ENCODE data around the gene BACH2. TPM values are rescaled to one million over a fixed set of nuclear protein-coding genes. Genes with fewer than 3 reads are reported as not detected.

BACH2 gene
- total and polyA plus RNA-seq, 2 of the 8 experiments (the other 6 are each of a cell fraction or from before 2014, with no cell fraction given) = 1.9 to 5.9 TPM

DNA sequence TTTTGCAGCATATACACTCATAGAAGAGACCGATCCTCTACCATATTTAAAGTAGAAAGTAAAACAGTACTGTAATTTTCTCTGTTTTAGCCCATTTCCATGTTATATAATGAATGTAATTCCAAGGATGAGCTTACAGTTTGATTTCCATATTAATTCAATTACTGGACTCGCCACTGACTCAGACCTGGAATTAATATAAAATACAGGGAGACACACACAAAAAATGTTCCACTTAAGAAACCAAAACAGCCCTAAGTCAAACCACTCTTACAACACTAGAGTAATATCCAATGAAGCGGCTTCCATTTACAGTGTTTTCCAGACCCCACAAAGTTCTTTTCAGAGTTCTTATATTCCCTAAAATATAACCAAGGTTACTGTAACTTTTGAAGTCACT is 110.6 kb downstream of the BACH2 start:
- ChIA-PET CTCF (ENCODE audit: partially characterized antibody) (interaction anchor here (1.1 to 1.7 kb wide), 4 partner anchors 8 to 293 kb away, joined by 3 to 6 read pairs (median 5); no protein-coding TSS in a partner anchor), POLR2A (ENCODE audit: partially characterized antibody) (no interaction called here)
- H3K23ac ChIP-seq (ENCODE audit: insufficient read length) = no peak overlapping the region
- no peak overlapping the region for H2AFZ ChIP-seq (ENCODE audit: low read length)
- H3K9ac ChIP-seq (replicated peaks in 1 of 4; ENCODE audit: extremely low read depth in 1 of 4, low read depth in 3 of 4, low read length in 3 of 4) = no peak overlapping the region
- no peak overlapping the region for H3K27ac ChIP-seq (ENCODE audit: low read depth, low read length)
- FAIRE-seq = no peak
- H4K5ac ChIP-seq (ENCODE audit: insufficient read length, low read depth, low read length) = no peak overlapping the region
- no peak overlapping the region for H2BK20ac ChIP-seq (ENCODE audit: low read length)
- H3K4me3 ChIP-seq (ENCODE audit: extremely low read depth in 1 of 4, insufficient read depth in 2 of 4, low read depth in 3 of 4, low read length in 4 of 4) = no peak overlapping the region
- no peak overlapping the region for H3K4ac ChIP-seq (replicated peaks; ENCODE audit: insufficient read length, low read depth, low read length)
- no peak overlapping the region for H3K18ac ChIP-seq (ENCODE audit: extremely low read depth, low read length)
- no peak overlapping the region for H2BK5ac ChIP-seq (ENCODE audit: low read depth, low read length)
- no peaks in the 10 kb centered on the region for H3K79me2 ChIP-seq (ENCODE audit: control insufficient read depth in 1 of 2, insufficient read depth in 2 of 2, low read length in 2 of 2)
- H4K8ac ChIP-seq (ENCODE audit: extremely low read depth, insufficient read depth, low read length) = no peak overlapping the region
- H4K91ac ChIP-seq (replicated peaks; ENCODE audit: insufficient read length, low read length) = no peak overlapping the region
- no peaks in the 10 kb centered on the region for H3K79me1 ChIP-seq (ENCODE audit: low read depth, low read length)
- H3K23me2 ChIP-seq (ENCODE audit: low read depth, low read length) = no peaks in the 10 kb centered on the region
- H3K27me3 ChIP-seq (replicated peaks in 1 of 4; ENCODE audit: control insufficient read depth in 3 of 4, extremely low read depth in 1 of 4, insufficient read depth in 3 of 4, low read length in 3 of 4) = no peaks in the 10 kb centered on the region; a peak in 1 of 7 replicates
- no peak overlapping the region for H2AK5ac ChIP-seq (ENCODE audit: low read depth, low read length)
- no peak for DNase-seq (ENCODE audit: low read depth in 1 of 2, low spot score in 2 of 2)
- H2BK12ac ChIP-seq (ENCODE audit: low read depth, low read length) = no peak overlapping the region
- H3K14ac ChIP-seq (ENCODE audit: insufficient read length) = no peak overlapping the region
- H3K9me3 ChIP-seq (ENCODE audit: insufficient read depth in 2 of 2, low read depth in 1 of 2, low read length in 1 of 2) = no peaks in the 10 kb centered on the region
- peaks cover 0 to 4% (median 1%) of the 10 kb centered on the region in 4 experiments; a peak in 3 of 7 replicates for H3K4me1 ChIP-seq (replicated peaks in 1 of 4; ENCODE audit: control insufficient read depth in 3 of 4, insufficient read depth in 4 of 4, low read length in 3 of 4)
- no peaks in the 10 kb centered on the region for H3K36me3 ChIP-seq (ENCODE audit: control insufficient read depth in 2 of 4, insufficient read depth in 4 of 4, low read length in 3 of 4)
- no peak overlapping the region for H2BK15ac ChIP-seq (ENCODE audit: low read length)
- no peak overlapping the region for H3K4me2 ChIP-seq (ENCODE audit: insufficient read depth in 1 of 2, low read depth in 2 of 2, low read length in 2 of 2)
- WGBS, 2 experiments (ENCODE audit: extremely low coverage in 1 of 2, insufficient coverage in 1 of 2, insufficient read length in 1 of 2, insufficient replicate concordance in 2 of 2, low coverage in 1 of 2, low lambda C conversion rate in 2 of 2, missing lambda C conversion rate in 1 of 2) = 87% methylated on average over 3 of the region's 3 CpGs; no CpG with 5 or more reads in 1 of the 2 experiments
- TF ChIP-seq JUND (IDR thresholded peaks at IDR 0.05; ENCODE audit: low read length) = no peak
- no peak for TF ChIP-seq KDM5A (IDR thresholded peaks at IDR 0.05; ENCODE audit: low read length)
- no peak for TF ChIP-seq SUZ12 (IDR thresholded peaks at IDR 0.05; ENCODE audit: low read length)
- no peak for TF ChIP-seq CREB1 (IDR thresholded peaks at IDR 0.05)
- no peak for TF ChIP-seq KDM4A (IDR thresholded peaks at IDR 0.05; ENCODE audit: low read depth, low read length, severe bottlenecking)
- no peak for TF ChIP-seq SIX5 (IDR thresholded peaks at IDR 0.05; ENCODE audit: low read depth, low read length)
- TF ChIP-seq KDM1A (IDR thresholded peaks at IDR 0.05; ENCODE audit: borderline replicate concordance, low read length) = no peak
- TF ChIP-seq GABPA (IDR thresholded peaks at IDR 0.05; ENCODE audit: borderline replicate concordance, insufficient read depth, low read length) = no peak
- no peak for TF ChIP-seq EP300 (IDR thresholded peaks at IDR 0.05; ENCODE audit: borderline replicate concordance in 1 of 2, low read depth in 2 of 2, low read length in 2 of 2)
- TF ChIP-seq BRCA1 (IDR thresholded peaks at IDR 0.05; ENCODE audit: low read depth, low read length) = no peak
- TF ChIP-seq RAD21 (IDR thresholded peaks at IDR 0.05 in 1 of 2, conservative IDR thresholded peaks at IDR 0.05 in 1 of 2; ENCODE audit: low read depth in 2 of 2, low read length in 2 of 2) = no peak
- TF ChIP-seq TAF1 (IDR thresholded peaks at IDR 0.05; ENCODE audit: low read depth, low read length) = no peak
- TF ChIP-seq TCF12 (IDR thresholded peaks at IDR 0.05; ENCODE audit: low read depth, low read length) = no peak
- TF ChIP-seq NRF1 (IDR thresholded peaks at IDR 0.05; ENCODE audit: low read depth, low read length) = no peak
- TF ChIP-seq YY1 (IDR thresholded peaks at IDR 0.05; ENCODE audit: low read depth, low read length) = no peak
- no peak overlapping the region for H3K56ac ChIP-seq (replicated peaks; ENCODE audit: insufficient read length, low read depth, low read length)
- no peaks in the 10 kb centered on the region for H4K20me1 ChIP-seq (replicated peaks in 1 of 2; ENCODE audit: control insufficient read depth in 1 of 2, insufficient read depth in 2 of 2, low read length in 2 of 2)
- H2BK120ac ChIP-seq (replicated peaks; ENCODE audit: low read depth, low read length) = no peak overlapping the region
